Fibroblast of the aortic adventitia (primary cell): Measurements from ENCODE around the gene ETFBKMT. TPM values are rescaled to one million over a fixed set of nuclear protein-coding genes. Genes with fewer than 3 reads are reported as not detected.
A peak's percentile ranks its signal among the peaks of the same experiment; 100 is the strongest.

ENCODE experiments used
- DNase-seq: peaks from one replicate; pipeline ENCODE4 v3.0.0-alpha.2; 2010; ENCODE audit warnings: low read depth
- H3K4me3 ChIP-seq: 2 replicates; pipeline ENCODE4 v1.5.1; 2011; ENCODE audit warnings: low read depth, mild to moderate bottlenecking, control low read depth, low read length, moderate library complexity
- total RNA-seq: library from RNA; depleted of rRNA; stranded (reverse); fragments of >200 nt; gene quantifications from 2 replicates; pipeline ENCODE4 v1.2.3, GENCODE V29; 2012; ENCODE audit warnings: low replicate concordance
- TF ChIP-seq, protein P1 (sequence below): IDR thresholded peaks from 2 replicates; pipeline ENCODE4 v1.5.1; 2011; ENCODE audit warnings: mild to moderate bottlenecking, low read length, control low read depth, inconsistent platforms; ENCODE audit not compliant: insufficient read depth

ETFBKMT gene
- total RNA-seq, 1 donor, result 4.9 TPM

DNA sequence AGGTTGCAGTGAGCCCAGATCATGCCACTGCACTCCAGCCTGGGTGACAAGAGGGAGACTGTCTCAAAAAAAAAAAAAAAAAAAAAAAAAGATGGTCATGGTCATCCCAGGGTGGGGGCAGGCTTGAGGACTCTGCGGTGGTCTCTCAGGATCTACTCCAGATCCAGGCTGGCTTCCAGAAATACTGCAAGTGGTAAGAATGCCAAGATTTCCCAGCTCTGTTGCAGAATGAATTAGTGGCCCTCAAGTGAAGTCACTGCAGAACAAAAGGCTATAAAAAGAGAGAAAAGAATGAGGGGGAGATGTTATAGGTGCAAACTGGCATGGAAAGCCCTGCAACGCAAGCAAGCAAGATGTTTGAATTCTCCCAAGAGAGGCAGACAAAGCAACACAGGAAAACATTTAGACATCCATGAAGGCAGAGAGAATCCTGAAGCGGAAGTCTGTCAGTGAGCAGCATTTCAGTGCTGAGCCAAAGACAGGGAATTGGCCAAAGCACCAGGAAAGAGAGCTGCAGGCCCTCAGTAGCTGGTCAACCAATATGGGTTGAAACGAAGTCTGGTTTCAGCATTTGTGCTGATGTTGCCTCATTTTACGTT is 31.9 kb upstream of the ETFBKMT start:
- DNase-seq, result peak; percentile 5
- TF ChIP-seq, protein P1, sequence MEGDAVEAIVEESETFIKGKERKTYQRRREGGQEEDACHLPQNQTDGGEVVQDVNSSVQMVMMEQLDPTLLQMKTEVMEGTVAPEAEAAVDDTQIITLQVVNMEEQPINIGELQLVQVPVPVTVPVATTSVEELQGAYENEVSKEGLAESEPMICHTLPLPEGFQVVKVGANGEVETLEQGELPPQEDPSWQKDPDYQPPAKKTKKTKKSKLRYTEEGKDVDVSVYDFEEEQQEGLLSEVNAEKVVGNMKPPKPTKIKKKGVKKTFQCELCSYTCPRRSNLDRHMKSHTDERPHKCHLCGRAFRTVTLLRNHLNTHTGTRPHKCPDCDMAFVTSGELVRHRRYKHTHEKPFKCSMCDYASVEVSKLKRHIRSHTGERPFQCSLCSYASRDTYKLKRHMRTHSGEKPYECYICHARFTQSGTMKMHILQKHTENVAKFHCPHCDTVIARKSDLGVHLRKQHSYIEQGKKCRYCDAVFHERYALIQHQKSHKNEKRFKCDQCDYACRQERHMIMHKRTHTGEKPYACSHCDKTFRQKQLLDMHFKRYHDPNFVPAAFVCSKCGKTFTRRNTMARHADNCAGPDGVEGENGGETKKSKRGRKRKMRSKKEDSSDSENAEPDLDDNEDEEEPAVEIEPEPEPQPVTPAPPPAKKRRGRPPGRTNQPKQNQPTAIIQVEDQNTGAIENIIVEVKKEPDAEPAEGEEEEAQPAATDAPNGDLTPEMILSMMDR, result no peak
- no peak overlapping the region for H3K4me3 ChIP-seq

- DNase-seq, result peak; percentile 84
- H3K4me3 ChIP-seq, result no peak overlapping the region
- TF ChIP-seq, protein P1, result no peak
Measured at GRCh38 chr12:31629756-31630732, 29.4 kb upstream of the ETFBKMT start.

GRCh38 chr12:31631023-31631724 is 28.3 kb upstream of the ETFBKMT start:
- H3K4me3 ChIP-seq, result no peak overlapping the region
- DNase-seq, result no peak
- TF ChIP-seq, protein P1, result no peak

- no peak for DNase-seq
- TF ChIP-seq, protein P1, result no peak
- no peak overlapping the region for H3K4me3 ChIP-seq
Measured at GRCh38 chr12:31631809-31632208, 27.7 kb upstream of the ETFBKMT start.

DNA sequence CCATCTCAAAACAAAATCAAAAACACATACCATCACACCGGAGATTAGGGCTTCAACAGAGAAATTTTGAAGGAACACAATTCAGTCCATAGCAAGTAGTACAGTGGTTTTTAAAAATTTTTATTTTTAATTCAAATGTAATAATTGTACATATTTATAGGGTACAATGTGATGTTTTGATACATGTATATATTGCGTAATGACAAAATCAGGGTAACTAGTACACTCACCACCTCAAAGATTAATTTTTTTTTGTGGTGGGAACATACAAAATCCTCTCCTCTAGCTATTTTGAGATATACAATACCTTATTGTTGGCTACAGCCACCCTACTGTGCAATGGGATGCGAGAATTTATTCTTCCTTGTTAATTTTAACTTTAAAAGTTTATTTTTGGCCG is 26.0 kb upstream of the ETFBKMT start:
- no peak for DNase-seq
- no peak overlapping the region for H3K4me3 ChIP-seq
- TF ChIP-seq, protein P1, result no peak

DNA sequence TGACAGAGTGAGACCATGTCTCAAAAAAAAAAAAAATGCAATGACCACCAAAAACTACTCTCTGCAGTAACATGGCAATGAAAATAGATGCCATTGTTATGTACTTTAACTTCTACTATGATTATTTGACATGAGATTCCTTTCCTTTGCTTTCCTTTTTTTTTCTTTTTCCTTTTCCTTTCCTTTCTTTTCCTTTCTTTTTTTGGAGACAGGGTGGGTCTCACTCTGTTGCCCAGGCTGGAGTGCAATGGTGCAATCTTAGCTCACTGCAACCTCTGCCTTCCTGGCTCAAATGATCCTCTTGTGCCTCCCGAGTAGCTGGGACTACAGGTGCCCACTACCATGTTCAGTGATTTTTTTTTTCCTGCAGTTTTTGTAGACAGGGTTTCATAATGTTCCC is 24.9 kb upstream of the ETFBKMT start:
- TF ChIP-seq, protein P1, result no peak
- no peak for DNase-seq
- no peak overlapping the region for H3K4me3 ChIP-seq
